Ovary (tissue), 3 donors: ENCODE results near the gene PHF21B.

Experiments used
- EP300 ChIP-seq: sonication (generic); formaldehyde crosslinking; IDR thresholded peaks from one replicate; pipeline ENCODE4 v1.6.1; 2017; ENCODE audit warnings: antibody characterized with exemption
- TF ChIP-seq, protein P1 (sequence below), 3 donors: fragments of 450-650 bp in 2 of 3; fragments of 200-600 bp in 1 of 3; IDR thresholded peaks; one replicate each; pipeline versions ENCODE4 v1.5.1 to v1.8.0; 2016 to 2022; ENCODE audit warnings: antibody characterized with exemption in 3 of 3, mild to moderate bottlenecking in 1 of 3
- donor health status: DM: no; HTN: no; CAD: no.

DNA sequence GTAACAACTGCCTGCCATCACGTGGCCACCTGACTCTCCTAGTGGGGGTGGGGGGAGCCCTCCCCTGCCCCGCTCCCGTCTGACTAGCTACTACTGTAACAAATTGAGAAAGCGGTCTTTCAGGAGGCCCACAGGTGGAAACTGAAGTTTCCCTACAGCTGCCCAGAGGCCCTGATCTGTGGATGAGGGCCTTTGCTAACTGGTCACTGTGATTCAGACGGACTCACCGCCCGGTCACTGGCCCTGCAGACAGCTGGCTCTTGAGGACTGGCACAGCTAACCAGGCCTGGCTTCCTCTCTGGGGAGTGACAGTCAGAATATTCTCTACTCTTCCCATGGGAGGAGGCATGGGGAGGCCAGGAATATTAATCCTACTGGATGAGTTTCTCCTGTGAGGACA, 140.6 kb downstream of the PHF21B start:
- TF ChIP-seq, protein P1, sequence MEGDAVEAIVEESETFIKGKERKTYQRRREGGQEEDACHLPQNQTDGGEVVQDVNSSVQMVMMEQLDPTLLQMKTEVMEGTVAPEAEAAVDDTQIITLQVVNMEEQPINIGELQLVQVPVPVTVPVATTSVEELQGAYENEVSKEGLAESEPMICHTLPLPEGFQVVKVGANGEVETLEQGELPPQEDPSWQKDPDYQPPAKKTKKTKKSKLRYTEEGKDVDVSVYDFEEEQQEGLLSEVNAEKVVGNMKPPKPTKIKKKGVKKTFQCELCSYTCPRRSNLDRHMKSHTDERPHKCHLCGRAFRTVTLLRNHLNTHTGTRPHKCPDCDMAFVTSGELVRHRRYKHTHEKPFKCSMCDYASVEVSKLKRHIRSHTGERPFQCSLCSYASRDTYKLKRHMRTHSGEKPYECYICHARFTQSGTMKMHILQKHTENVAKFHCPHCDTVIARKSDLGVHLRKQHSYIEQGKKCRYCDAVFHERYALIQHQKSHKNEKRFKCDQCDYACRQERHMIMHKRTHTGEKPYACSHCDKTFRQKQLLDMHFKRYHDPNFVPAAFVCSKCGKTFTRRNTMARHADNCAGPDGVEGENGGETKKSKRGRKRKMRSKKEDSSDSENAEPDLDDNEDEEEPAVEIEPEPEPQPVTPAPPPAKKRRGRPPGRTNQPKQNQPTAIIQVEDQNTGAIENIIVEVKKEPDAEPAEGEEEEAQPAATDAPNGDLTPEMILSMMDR (IDR thresholded peaks at IDR 0.05): no peak
- no peak for TF ChIP-seq EP300
